Adrenal gland (tissue), 12 donors: ENCODE results near the gene RPS15. TPM values are rescaled to one million over a fixed set of nuclear protein-coding genes. Genes with fewer than 3 reads are reported as not detected.

Experiments used
- DNase-seq, 7 donors: peaks; one replicate each; pipeline ENCODE4 v3.0.0-alpha.2; 2019 to 2020
- H3K27ac ChIP-seq, 5 donors: fragments of 200-600 bp; sonication (generic) in 4 of 5; 1 replicate in 3 of 5; 2 replicates in 2 of 5; pipeline versions ENCODE4 v1.5.1 to v1.8.0; 2016 to 2020; ENCODE audit warnings: mild to moderate bottlenecking in 1 of 5
- H3K27me3 ChIP-seq: fragments of 200-600 bp; 2 replicates; pipeline ENCODE4 v1.8.0; 2021
- H3K36me3 ChIP-seq, 2 donors: fragments of 200-600 bp; replicated peaks in 1 of 2; 1 replicate in 1 of 2; 2 replicates in 1 of 2; pipeline versions ENCODE4 v1.5.1 to v1.8.0; 2018 to 2022
- H3K4me1 ChIP-seq, 2 donors: fragments of 200-600 bp; replicated peaks in 1 of 2; 1 replicate in 1 of 2; 2 replicates in 1 of 2; pipeline versions ENCODE4 v1.5.1 to v1.8.0; 2018 to 2021
- H3K4me3 ChIP-seq, 4 donors: fragments of 200-600 bp; sonication (generic) in 3 of 4; one replicate each; pipeline ENCODE4 v1.5.1; 2016 to 2018
- H3K9me3 ChIP-seq, 3 donors: fragments of 200-600 bp; sonication (generic) in 1 of 3; replicated peaks in 1 of 3; 1 replicate in 2 of 3; 2 replicates in 1 of 3; pipeline versions ENCODE4 v1.5.1 to v1.8.0; 2016 to 2021
- CTCF ChIP-seq, 6 experiments: fragments of 450-650 bp in 4 of 6; fragments of 200-600 bp in 2 of 6; sonication (generic) in 1 of 6; IDR thresholded peaks; 1 replicate in 5 of 6; 2 replicates in 1 of 6; pipeline versions ENCODE4 v1.5.1 to v1.8.0; 2016 to 2021; ENCODE audit warnings: antibody characterized with exemption in 6 of 6, mild to moderate bottlenecking in 2 of 6, moderate library complexity in 1 of 6
- POLR2A ChIP-seq, 2 donors: fragments of 450-650 bp; IDR thresholded peaks; one replicate each; pipeline ENCODE4 v1.6.1; 2017; ENCODE audit warnings: antibody characterized with exemption in 2 of 2, mild to moderate bottlenecking in 2 of 2, moderate library complexity in 1 of 2
- WGBS, 4 donors: extraction: QIAGEN DNeasy Blood & Tissue Kit in 2 of 4; methylation state at CpG; one replicate each; pipeline versions ENCODE4 v1.1.5 to v1.1.7; 2013 to 2017; 5-methylcytosine and 5-hydroxymethylcytosine counted together
- intact Hi-C, 2 donors: fragments of 100-400 bp; cut with DNase I; formaldehyde crosslinking; loops; one replicate each; pipeline versions ENCODE4 v1.14.1 to v1.15.0; 2022 to 2023
- polyA plus RNA-seq, 3 donors: library from polyadenylated mRNA; stranded (reverse); fragments of 200-250 nt in 2 of 3; fragments of 350-450 nt in 1 of 3; fragmentation: Illumina TruSeq in 1 of 3; extraction: RNeasy Lipid Tissue Mini Kit (QIAGEN cat#74804) in 1 of 3; gene quantifications; one replicate each; pipeline ENCODE4 v1.2.3, GENCODE V29; 2013 to 2014
- total RNA-seq, 9 donors: library from RNA; depleted of rRNA in 4 of 9; stranded (reverse); fragments of >200 nt in 4 of 9; fragments of 120-200 nt in 1 of 9; fragmentation: NEBNext Ultra II Directional in 1 of 9; extraction: Animal tissue kit (Norgen Biotek cat#: 25700) in 1 of 9; gene quantifications; one replicate each; pipeline versions ENCODE4 v1.1.0 to v1.2.4, GENCODE V29; 2013 to 2023
- donor health status: healthy with polysubstance abuse.
- donor health status: Bipolar disorder and iron deficiency.
- donor health status: DM: yes; HTN: yes; CAD: no.
- donor health status: DM: no; HTN: no; CAD: no.
- donor health status: DM: no; HTN: no; CAD: no.
- donor health status: DM: yes; HTN: yes; CAD: no.

The RPS15 gene
- total and polyA plus RNA-seq, 12 donors = 471 to 4,071 (median 1,829) TPM

- no peak overlapping the region for H3K27ac ChIP-seq
- peaks cover 6 to 15% of the 10 kb centered on the region in 2 donors for H3K4me1 ChIP-seq
- no peaks in the 10 kb centered on the region for H3K27me3 ChIP-seq
- no peaks in the 10 kb centered on the region for H3K9me3 ChIP-seq
- intact Hi-C loops = no loop called here
- no peaks in the 10 kb centered on the region for H3K36me3 ChIP-seq
- no peak for TF ChIP-seq POLR2A (IDR thresholded peaks at IDR 0.05)
- TF ChIP-seq CTCF (IDR thresholded peaks at IDR 0.05) = no peak
- WGBS, 4 donors = 92 to 96% (median 95%) methylated on average over 30 to 56 of the region's 56 CpGs
- H3K4me3 ChIP-seq = no peak overlapping the region
- peak in 1 of 7 donors; percentile 23 for DNase-seq
These were observed 48.8 kb downstream of the RPS15 start for GRCh38 chr19:1486720-1487575.

GRCh38 chr19:1487576-1488281 is 49.5 kb downstream of the RPS15 start:
- H3K36me3 ChIP-seq = no peaks in the 10 kb centered on the region
- no peak overlapping the region for H3K4me3 ChIP-seq
- no peak overlapping the region for H3K27ac ChIP-seq
- peaks cover 14 to 23% of the 10 kb centered on the region in 2 donors for H3K4me1 ChIP-seq
- intact Hi-C loops = no loop called here
- no peaks in the 10 kb centered on the region for H3K27me3 ChIP-seq
- 90 to 98% (median 93%) methylated on average over 21 to 40 of the region's 40 CpGs for WGBS, 4 donors
- peak in 1 of 7 donors; percentile 16 for DNase-seq
- TF ChIP-seq CTCF (IDR thresholded peaks at IDR 0.05) (no peak), POLR2A (IDR thresholded peaks at IDR 0.05) (no peak)
- H3K9me3 ChIP-seq = no peaks in the 10 kb centered on the region

GRCh38 chr19:1488282-1488601 is 50.0 kb downstream of the RPS15 start:
- Histone ChIP-seq H3K27me3 (no peaks in the 10 kb centered on the region), H3K36me3 (no peaks in the 10 kb centered on the region), H3K27ac (no peak overlapping the region), H3K9me3 (no peaks in the 10 kb centered on the region), H3K4me3 (no peak overlapping the region), H3K4me1 (peaks cover 19 to 28% of the 10 kb centered on the region in 2 donors)
- intact Hi-C loops = no loop called here
- TF ChIP-seq CTCF (IDR thresholded peaks at IDR 0.05) (no peak), POLR2A (IDR thresholded peaks at IDR 0.05) (no peak)
- no peak for DNase-seq
- 85 to 93% (median 90%) methylated on average over 9 to 11 of the region's 11 CpGs for WGBS, 4 donors

GRCh38 chr19:1489463-1490310 is 51.5 kb downstream of the RPS15 start:
- peak overlapping the region in 2 of 4 donors; percentile 23 to 66 for H3K4me3 ChIP-seq
- H3K4me1 ChIP-seq = peaks cover 25 to 29% of the 10 kb centered on the region in 2 donors
- DNase-seq = peak in 1 of 7 donors; percentile 48
- no peaks in the 10 kb centered on the region for H3K27me3 ChIP-seq
- intact Hi-C loops = no loop called here
- H3K9me3 ChIP-seq = no peaks in the 10 kb centered on the region
- H3K36me3 ChIP-seq = no peaks in the 10 kb centered on the region
- peak overlapping the region in 4 of 5 donors; percentile 30 to 79 (median 58) for H3K27ac ChIP-seq
- 26 to 92% (median 47%) methylated on average over 4 to 37 of the region's 37 CpGs for WGBS, 4 donors
- TF ChIP-seq CTCF (IDR thresholded peaks at IDR 0.05) = no peak
- TF ChIP-seq POLR2A (IDR thresholded peaks at IDR 0.05) = no peak
